Smooth muscle cell (in vitro differentiated cells): Measurements from ENCODE around the gene SULF2. TPM values are rescaled to one million over a fixed set of nuclear protein-coding genes. Genes with fewer than 3 reads are reported as not detected.

ENCODE experiments used
- DNase-seq: peaks from one replicate; lab custom pipeline; 2025; ENCODE audit not compliant: unreplicated experiment; lab: John Stamatoyannopoulos, UW
- H2AFZ ChIP-seq: fragments of 200-600 bp; sonication (generic); 2 replicates; pipeline ENCODE4 v1.6.0; 2016; ENCODE audit warnings: antibody characterized with exemption, low read depth, mild to moderate bottlenecking
- H3F3A ChIP-seq: fragments of 200-600 bp; sonication (generic); 2 replicates; pipeline ENCODE4 v1.6.0; 2017; ENCODE audit warnings: antibody characterized with exemption, low read depth
- H3K27ac ChIP-seq: fragments of 200-600 bp; sonication (generic); 2 replicates; pipeline ENCODE4 v1.5.1; 2016; ENCODE audit warnings: low read depth, mild to moderate bottlenecking
- H3K27me3 ChIP-seq: fragments of 200-600 bp; sonication (generic); 2 replicates; pipeline ENCODE4 v1.6.1; 2016; ENCODE audit warnings: low read depth, mild to moderate bottlenecking
- H3K36me3 ChIP-seq: fragments of 200-600 bp; sonication (generic); 2 replicates; pipeline ENCODE4 v1.5.1; 2016; ENCODE audit warnings: low read depth
- H3K4me1 ChIP-seq: fragments of 200-600 bp; sonication (generic); 2 replicates; pipeline ENCODE4 v1.5.1; 2016; ENCODE audit warnings: low read depth
- H3K4me2 ChIP-seq: fragments of 200-600 bp; sonication (generic); 2 replicates; pipeline ENCODE4 v1.6.0; 2016; ENCODE audit warnings: mild to moderate bottlenecking
- H3K4me3 ChIP-seq: fragments of 200-600 bp; sonication (generic); 2 replicates; pipeline ENCODE4 v1.5.1; 2016; ENCODE audit warnings: mild to moderate bottlenecking
- H3K79me2 ChIP-seq: fragments of 200-600 bp; sonication (generic); 2 replicates; pipeline ENCODE4 v1.6.0; 2016; ENCODE audit warnings: low read depth, mild to moderate bottlenecking
- H3K9ac ChIP-seq: fragments of 200-600 bp; sonication (generic); 2 replicates; pipeline ENCODE4 v1.6.0; 2016; ENCODE audit warnings: low read depth
- H3K9me3 ChIP-seq: fragments of 200-600 bp; sonication (generic); replicated peaks from 2 replicates; pipeline ENCODE4 v1.5.1; 2016; ENCODE audit warnings: low read depth
- H4K20me1 ChIP-seq: fragments of 200-600 bp; sonication (generic); 2 replicates; pipeline ENCODE4 v1.6.0; 2016; ENCODE audit warnings: low read depth
- WGBS: methylation state at CpG from one replicate; pipeline ENCODE4 v1.1.7; 2016; ENCODE audit warnings: low lambda C conversion rate; 5-methylcytosine and 5-hydroxymethylcytosine counted together
- polyA plus RNA-seq: library from polyadenylated mRNA; unstranded; fragments of >200 nt; fragmentation: Nextera tagmentation; extraction: Ambion mirVana; gene quantifications from 2 replicates; pipeline ENCODE4 v1.2.1, GENCODE V29; 2016
- total RNA-seq: library from RNA; depleted of rRNA; stranded (reverse); fragments of >200 nt; gene quantifications from 2 replicates; pipeline ENCODE4 v1.2.3, GENCODE V29; 2014
- TF ChIP-seq, protein P1 (sequence below): fragments of 200-600 bp; sonication (generic); IDR thresholded peaks from 2 replicates; pipeline ENCODE4 v1.5.1; 2017; ENCODE audit warnings: borderline replicate concordance, mild to moderate bottlenecking, antibody characterized with exemption; ENCODE audit not compliant: insufficient read depth, poor library complexity, severe bottlenecking

The SULF2 gene
- total and polyA plus RNA-seq, 2 experiments from 2014 or later: 109 to 144 TPM

DNA sequence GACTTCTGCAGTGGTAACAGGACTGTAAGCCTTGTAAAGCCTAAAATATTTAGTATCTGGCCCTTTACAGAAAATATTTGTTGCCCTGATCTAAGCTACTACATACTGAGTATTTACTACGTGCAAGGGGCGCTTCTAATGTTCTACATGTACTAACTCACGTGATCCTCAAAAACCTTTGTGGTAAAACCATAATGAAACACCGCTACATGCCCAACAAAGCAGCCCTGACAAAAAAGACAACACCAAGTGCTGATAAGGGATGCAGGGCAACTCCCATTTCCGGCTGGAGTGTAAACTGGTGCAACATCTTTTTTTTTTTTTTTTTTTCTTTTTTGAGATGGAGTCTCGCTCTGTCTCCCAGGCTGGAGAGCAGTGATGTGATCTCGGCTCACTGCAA is 85.0 kb downstream of the SULF2 start:
- Histone ChIP-seq H3K9ac (no peak overlapping the region), H3K4me2 (no peak overlapping the region), H3K4me1 (no peaks in the 10 kb centered on the region), H3K27ac (no peak overlapping the region), H3K36me3 (no peaks in the 10 kb centered on the region), H3K27me3 (no peaks in the 10 kb centered on the region), H3K4me3 (no peak overlapping the region), H2AFZ (no peak overlapping the region), H3F3A (no peaks in the 10 kb centered on the region), H4K20me1 (no peaks in the 10 kb centered on the region), H3K9me3 (no peaks in the 10 kb centered on the region), H3K79me2 (no peaks in the 10 kb centered on the region)
- 75% methylated on average over 7 of the region's 7 CpGs for WGBS
- TF ChIP-seq, protein P1, sequence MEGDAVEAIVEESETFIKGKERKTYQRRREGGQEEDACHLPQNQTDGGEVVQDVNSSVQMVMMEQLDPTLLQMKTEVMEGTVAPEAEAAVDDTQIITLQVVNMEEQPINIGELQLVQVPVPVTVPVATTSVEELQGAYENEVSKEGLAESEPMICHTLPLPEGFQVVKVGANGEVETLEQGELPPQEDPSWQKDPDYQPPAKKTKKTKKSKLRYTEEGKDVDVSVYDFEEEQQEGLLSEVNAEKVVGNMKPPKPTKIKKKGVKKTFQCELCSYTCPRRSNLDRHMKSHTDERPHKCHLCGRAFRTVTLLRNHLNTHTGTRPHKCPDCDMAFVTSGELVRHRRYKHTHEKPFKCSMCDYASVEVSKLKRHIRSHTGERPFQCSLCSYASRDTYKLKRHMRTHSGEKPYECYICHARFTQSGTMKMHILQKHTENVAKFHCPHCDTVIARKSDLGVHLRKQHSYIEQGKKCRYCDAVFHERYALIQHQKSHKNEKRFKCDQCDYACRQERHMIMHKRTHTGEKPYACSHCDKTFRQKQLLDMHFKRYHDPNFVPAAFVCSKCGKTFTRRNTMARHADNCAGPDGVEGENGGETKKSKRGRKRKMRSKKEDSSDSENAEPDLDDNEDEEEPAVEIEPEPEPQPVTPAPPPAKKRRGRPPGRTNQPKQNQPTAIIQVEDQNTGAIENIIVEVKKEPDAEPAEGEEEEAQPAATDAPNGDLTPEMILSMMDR: no peak
- DNase-seq: no peak

DNA sequence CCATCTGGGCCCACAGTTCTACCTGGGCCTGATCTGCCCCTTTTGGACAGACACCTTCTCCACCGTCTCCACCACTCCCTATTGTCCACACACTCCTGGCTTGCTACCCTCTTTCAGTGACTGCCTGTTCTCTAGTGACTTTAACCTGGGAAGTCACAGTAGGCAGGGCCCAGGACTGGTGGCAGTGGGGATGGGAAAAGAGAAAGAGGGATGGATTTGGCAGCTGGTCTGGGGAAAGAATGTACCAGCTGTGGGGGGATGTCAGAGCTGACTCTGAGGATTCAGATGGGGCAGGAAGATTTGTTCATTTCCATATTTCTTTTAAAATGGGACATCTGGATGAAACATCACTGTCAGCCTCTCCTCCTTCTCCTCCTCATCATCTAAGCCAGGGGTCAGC is 85.5 kb downstream of the SULF2 start:
- H3F3A ChIP-seq: peaks cover 5% of the 10 kb centered on the region
- H3K9ac ChIP-seq: no peak overlapping the region
- no peak overlapping the region for H2AFZ ChIP-seq
- H3K9me3 ChIP-seq: no peaks in the 10 kb centered on the region
- no peaks in the 10 kb centered on the region for H3K79me2 ChIP-seq
- no peaks in the 10 kb centered on the region for H3K27me3 ChIP-seq
- H3K4me1 ChIP-seq: no peaks in the 10 kb centered on the region
- H3K4me2 ChIP-seq: no peak overlapping the region
- 92% methylated on average over 1 of the region's 1 CpG for WGBS
- no peaks in the 10 kb centered on the region for H4K20me1 ChIP-seq
- TF ChIP-seq, protein P1: no peak
- H3K36me3 ChIP-seq: no peaks in the 10 kb centered on the region
- DNase-seq: no peak
- H3K27ac ChIP-seq: no peak overlapping the region
- H3K4me3 ChIP-seq: no peak overlapping the region

DNA sequence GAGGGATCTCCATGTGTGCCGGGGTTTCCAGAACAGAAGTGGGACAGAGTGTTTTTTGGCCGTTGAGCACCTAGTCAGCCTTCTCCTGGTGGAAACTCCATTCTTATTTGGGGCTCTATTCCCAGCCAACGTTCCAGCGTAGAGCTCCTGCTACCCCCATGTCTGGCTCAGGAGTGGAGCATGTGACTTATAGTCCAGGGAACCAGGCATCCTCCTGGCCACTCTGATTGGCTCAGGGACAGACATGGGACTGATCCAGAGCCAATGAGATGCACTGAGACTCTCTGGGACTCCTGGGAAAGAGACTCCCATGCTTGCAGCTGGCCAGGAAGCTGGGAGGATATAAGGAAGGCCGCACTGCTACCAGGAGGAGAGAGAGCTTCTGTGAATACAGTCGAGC is 87.1 kb downstream of the SULF2 start:
- 96% methylated on average over 6 of the region's 6 CpGs for WGBS
- Histone ChIP-seq H2AFZ (no peak overlapping the region), H3K4me2 (no peak overlapping the region), H3K36me3 (no peaks in the 10 kb centered on the region), H3K4me3 (no peak overlapping the region), H3K9me3 (peaks cover 4% of the 10 kb centered on the region), H3F3A (peaks cover 5% of the 10 kb centered on the region), H3K9ac (no peak overlapping the region), H3K27me3 (no peaks in the 10 kb centered on the region), H4K20me1 (no peaks in the 10 kb centered on the region), H3K4me1 (no peaks in the 10 kb centered on the region), H3K79me2 (no peaks in the 10 kb centered on the region), H3K27ac (no peak overlapping the region)
- TF ChIP-seq, protein P1: no peak
- DNase-seq: no peak

DNA sequence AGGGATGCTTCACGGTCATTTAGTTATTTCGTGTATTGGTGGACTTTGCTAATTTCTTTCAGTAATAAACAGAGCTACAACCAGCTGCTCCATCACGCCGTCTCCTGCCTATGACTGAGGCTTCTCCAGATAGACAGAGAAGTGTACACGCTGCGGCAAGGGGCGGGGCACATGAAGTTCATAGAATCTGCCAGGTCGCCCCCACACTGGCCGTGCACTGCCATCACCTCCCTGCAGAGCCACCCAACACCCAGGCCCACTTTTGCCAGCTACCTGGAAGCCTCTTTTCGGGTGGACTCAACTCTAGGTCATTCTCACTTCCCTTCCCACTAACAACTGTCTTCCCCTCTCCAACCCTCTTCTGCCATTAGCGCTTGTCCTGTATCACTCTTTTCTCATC is 88.4 kb downstream of the SULF2 start:
- TF ChIP-seq, protein P1: no peak
- Histone ChIP-seq H3K9me3 (peaks cover 13% of the 10 kb centered on the region), H3K9ac (no peak overlapping the region), H4K20me1 (no peaks in the 10 kb centered on the region), H3K4me1 (no peaks in the 10 kb centered on the region), H3K4me3 (no peak overlapping the region), H3K36me3 (peaks cover 9% of the 10 kb centered on the region), H3K79me2 (no peaks in the 10 kb centered on the region), H3F3A (peaks cover 5% of the 10 kb centered on the region), H3K27me3 (no peaks in the 10 kb centered on the region), H3K27ac (no peak overlapping the region), H3K4me2 (no peak overlapping the region), H2AFZ (no peak overlapping the region)
- WGBS: over 99% methylated on average over 11 of the region's 11 CpGs
- DNase-seq: no peak
